Cardiac fibroblast (primary cell): ENCODE results near the gene DYSF.

Source experiments
- DNase-seq, 2 donors: peaks; one replicate each; pipeline versions ENCODE4 v3.0.0 to v3.0.0-alpha.2; 2010; ENCODE audit warnings: low read depth in 2 of 2
- H3K4me3 ChIP-seq, 2 donors: replicated peaks in 1 of 2; 1 replicate in 1 of 2; 2 replicates in 1 of 2; pipeline ENCODE4 v1.5.1; 2011; ENCODE audit warnings: low read depth in 2 of 2, low read length in 2 of 2, mild to moderate bottlenecking in 2 of 2, moderate library complexity in 1 of 2
- TF ChIP-seq, protein P1 (sequence below): IDR thresholded peaks from one replicate; pipeline ENCODE4 v1.5.1; 2011; ENCODE audit warnings: low read depth, mild to moderate bottlenecking, low read length, inconsistent platforms

Gene DYSF

DNA sequence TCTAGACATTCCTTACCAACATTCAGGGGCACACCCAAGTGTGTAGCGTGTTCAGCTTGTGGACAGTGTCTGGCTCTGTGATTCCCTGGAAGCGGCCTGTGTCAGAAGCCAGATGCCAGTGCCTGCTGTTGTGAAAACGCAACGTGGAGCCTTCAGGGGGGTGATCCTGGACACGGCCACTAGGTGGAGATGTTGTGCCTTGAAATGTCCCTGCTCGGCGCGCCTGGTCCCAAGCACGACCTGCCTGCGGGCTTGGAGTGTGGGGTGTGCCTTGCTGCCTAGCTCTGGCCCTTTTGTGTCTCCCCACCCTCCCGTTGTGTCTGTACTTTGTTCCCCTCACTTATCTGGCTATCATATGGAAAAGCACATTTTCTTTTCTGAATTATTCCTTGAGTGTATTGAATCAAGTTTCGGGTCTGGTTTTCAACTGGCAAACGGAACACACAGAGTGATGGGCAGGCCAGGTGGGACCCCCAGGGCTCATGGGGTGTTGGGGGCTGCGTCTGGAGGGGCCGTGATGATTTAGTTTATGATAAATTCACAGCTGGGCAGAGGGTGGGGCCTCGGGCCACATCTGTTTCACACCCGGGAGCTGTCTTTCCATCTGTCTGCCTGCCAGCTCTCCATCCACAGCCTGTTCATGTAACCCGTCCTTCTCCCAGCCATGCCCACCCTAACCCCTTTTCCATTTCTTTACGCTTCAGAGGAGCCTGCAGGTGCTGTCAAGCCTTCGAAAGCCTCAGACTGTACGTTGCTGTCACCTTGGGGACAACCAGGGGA lies 95.5 kb downstream of the DYSF start:
- peak; percentile 68 to 76 for DNase-seq
- TF ChIP-seq, protein P1, sequence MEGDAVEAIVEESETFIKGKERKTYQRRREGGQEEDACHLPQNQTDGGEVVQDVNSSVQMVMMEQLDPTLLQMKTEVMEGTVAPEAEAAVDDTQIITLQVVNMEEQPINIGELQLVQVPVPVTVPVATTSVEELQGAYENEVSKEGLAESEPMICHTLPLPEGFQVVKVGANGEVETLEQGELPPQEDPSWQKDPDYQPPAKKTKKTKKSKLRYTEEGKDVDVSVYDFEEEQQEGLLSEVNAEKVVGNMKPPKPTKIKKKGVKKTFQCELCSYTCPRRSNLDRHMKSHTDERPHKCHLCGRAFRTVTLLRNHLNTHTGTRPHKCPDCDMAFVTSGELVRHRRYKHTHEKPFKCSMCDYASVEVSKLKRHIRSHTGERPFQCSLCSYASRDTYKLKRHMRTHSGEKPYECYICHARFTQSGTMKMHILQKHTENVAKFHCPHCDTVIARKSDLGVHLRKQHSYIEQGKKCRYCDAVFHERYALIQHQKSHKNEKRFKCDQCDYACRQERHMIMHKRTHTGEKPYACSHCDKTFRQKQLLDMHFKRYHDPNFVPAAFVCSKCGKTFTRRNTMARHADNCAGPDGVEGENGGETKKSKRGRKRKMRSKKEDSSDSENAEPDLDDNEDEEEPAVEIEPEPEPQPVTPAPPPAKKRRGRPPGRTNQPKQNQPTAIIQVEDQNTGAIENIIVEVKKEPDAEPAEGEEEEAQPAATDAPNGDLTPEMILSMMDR: peak; percentile 80
- H3K4me3 ChIP-seq: no peak overlapping the region

DNA sequence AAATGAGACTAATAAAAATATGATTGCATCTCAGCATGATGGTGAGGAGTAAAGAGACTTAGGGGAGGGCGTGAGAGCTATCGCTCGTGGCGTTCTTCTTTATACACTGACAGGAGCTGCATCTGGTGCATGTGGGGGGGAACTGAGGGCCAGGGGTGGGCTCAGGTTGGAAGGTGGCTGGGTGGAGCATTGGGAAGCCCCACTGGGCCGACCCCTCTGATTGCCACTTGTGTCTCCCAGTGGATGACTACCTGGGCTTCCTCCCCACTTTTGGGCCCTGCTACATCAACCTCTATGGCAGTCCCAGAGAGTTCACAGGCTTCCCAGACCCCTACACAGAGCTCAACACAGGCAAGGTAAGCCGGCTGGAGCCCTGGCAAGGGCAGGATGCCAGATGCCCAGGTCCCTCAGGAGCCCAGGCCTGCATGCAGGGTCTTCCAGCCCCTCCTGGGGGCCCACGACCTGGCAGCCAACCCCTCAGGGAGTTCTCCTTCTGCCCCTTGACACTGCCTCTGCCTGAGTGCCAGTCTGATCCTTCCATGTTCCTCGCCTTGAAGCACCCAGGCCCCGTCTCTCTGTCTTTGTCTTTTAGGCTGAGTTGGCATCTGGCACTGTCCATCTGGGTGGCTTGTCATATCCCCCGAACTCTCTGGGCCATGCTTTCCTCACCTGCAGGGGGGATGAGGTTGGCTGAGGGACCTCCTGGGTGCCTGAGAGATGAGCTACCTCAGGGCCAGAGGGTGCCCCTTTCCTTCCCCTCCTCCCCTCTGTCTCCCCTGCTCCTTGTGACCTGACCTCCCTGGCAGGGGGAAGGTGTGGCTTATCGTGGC lies 97.7 kb downstream of the DYSF start:
- TF ChIP-seq, protein P1: no peak
- no peak for DNase-seq
- no peak overlapping the region for H3K4me3 ChIP-seq

DNA sequence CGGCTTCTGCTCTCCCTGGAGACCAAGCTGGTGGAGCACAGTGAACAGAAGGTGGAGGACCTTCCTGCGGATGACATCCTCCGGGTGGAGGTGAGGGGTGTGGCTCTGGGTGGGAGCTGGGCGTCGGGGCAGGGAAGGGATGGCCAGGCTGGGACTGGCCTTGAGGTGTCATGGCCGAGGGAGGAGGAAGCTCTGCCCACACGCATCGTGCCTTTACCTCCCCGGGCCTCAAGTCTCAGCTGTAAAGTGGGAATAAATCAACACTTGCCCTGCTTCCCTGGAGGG lies 98.2 kb downstream of the DYSF start:
- no peak overlapping the region for H3K4me3 ChIP-seq
- TF ChIP-seq, protein P1: no peak
- no peak for DNase-seq

DNA sequence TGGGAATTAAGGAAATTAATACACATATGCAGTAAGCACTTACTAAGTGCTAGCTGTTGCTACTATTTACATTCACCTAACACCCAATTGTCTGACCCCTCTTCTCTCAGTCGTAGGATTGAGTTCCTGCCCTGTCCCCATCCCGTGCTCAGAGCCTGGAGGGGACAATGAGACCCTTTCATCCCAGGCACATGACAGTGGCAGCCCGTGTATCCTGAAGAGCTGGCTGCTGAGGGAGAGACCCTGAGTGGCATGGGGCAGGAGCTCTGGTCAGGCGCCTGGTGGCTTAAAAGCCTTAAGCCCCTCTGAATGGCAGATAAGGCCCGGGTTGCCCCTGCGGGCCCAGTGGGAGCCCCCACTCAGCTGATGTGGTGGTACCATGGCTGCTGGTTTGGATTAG lies 99.0 kb downstream of the DYSF start:
- TF ChIP-seq, protein P1: no peak
- DNase-seq: no peak
- no peak overlapping the region for H3K4me3 ChIP-seq

DNA sequence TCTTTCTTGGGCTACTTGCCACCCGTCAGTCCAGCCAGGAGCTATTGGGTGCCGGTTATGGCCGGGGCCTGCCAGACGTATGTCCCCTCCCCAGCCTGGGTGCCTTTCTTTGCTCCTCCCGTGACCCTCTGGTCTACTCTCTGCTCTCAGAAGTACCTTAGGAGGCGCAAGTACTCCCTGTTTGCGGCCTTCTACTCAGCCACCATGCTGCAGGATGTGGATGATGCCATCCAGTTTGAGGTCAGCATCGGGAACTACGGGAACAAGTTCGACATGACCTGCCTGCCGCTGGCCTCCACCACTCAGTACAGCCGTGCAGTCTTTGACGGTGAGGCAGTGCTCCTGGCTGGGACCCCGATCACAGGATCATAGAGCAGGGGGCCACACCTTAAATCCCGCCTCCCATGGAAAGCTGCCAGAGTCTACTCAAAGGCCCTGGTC lies 99.5 kb downstream of the DYSF start:
- TF ChIP-seq, protein P1: no peak
- no peak for DNase-seq
- H3K4me3 ChIP-seq: no peak overlapping the region

DNA sequence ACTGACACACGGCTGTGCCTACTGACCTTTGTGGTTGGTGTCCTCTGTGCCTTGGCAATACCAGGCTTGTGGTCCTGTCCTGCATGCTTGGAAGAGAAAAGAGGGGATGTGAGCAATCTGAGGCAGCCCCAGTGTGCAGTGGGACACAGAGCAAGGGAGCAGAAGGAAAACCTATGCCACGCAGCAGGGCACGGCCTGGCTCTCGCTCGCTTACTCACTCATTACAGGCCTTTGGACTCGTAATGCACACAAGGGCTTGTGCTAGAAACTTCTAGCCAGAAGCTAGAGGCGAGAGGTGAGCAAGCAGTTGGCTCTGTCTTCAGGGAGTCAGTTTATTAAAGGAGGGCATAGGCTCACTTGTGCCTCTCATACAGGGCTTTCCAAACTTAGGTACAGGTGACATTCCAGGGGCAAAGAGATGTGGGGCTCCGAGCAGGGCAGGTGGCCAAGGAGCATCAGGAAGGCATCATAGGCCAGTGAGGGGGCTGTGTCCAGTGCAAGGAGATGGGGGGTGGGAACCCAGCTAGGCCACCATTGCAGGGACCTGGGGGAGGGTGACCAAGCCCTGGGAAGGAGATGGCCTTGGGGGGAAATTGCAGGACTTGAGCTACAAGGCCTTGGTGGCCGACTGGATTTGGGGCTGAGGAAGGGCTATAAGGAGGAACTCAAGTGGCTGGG lies 100.8 kb downstream of the DYSF start:
- no peak for DNase-seq
- TF ChIP-seq, protein P1: no peak
- no peak overlapping the region for H3K4me3 ChIP-seq
